GM12878 (cell line): ENCODE data around the gene GLI1. TPM values are rescaled to one million over a fixed set of nuclear protein-coding genes. Genes with fewer than 3 reads are reported as not detected.

ENCODE experiments used
- ATAC-seq: fragments of 200-7000 bp; cut with Tn5 transposase; 3 replicates; pipeline ENCODE4 v1.9.1; 2020; ENCODE audit warnings: mild to moderate bottlenecking, moderate library complexity
- BruUV-seq: library from RNA; stranded (reverse); fragments of 400-500 nt; replicated peaks from 2 replicates; lab custom pipeline; 2021; lab: Mats Ljungman, UMichigan
- CTCF ChIA-PET: fragments of 300-600 bp; sonication (Branson Sonifier 250); formaldehyde crosslinking; extraction: SDS; loops from one replicate; lab custom pipeline; 2021; ENCODE audit warnings: inconsistent platforms; lab: Yijun Ruan, JAX
- POLR2A ChIA-PET: fragments of 350-600 bp; formaldehyde crosslinking; extraction: SDS; loops from one replicate; lab custom pipeline; 2021; ENCODE audit warnings: inconsistent platforms; lab: Charles Lee
- RAD21 ChIA-PET: fragments of 300-600 bp; sonication (Branson Sonifier 250); formaldehyde crosslinking; loops from one replicate; lab custom pipeline; 2023; ENCODE audit warnings: antibody characterized with exemption; ENCODE audit not compliant: unreplicated experiment; lab: Charles Lee
- SMC1A ChIA-PET: fragments of 300-600 bp; sonication (Branson Sonifier 250); formaldehyde crosslinking; loops from one replicate; lab custom pipeline; 2023; ENCODE audit not compliant: unreplicated experiment, uncharacterized antibody; lab: Charles Lee
- DNase-seq: peaks from one replicate; pipeline ENCODE4 v3.0.0-alpha.2; 2011; ENCODE audit warnings: low read depth, low spot score
- FAIRE-seq: peaks from 3 replicates; lab custom pipeline; 2011; peaks lifted over from hg19 to GRCh38; lab: Jason Lieb, UNC
- H2AFZ ChIP-seq: 2 replicates; pipeline ENCODE4 v1.6.0; 2011; ENCODE audit warnings: low read depth, low read length, control low read depth; ENCODE audit not compliant: control insufficient read depth
- H3K27ac ChIP-seq: 2 replicates; pipeline ENCODE4 v1.5.1; 2011; ENCODE audit warnings: control low read depth; ENCODE audit not compliant: control insufficient read depth, insufficient read depth
- H3K27me3 ChIP-seq, 2 experiments: replicated peaks in 1 of 2; 2 replicates each; pipeline versions ENCODE4 v1.6.0 to v1.6.1; 2011; ENCODE audit warnings: low read length in 1 of 2; ENCODE audit not compliant: control insufficient read depth in 2 of 2, insufficient read depth in 2 of 2
- H3K36me3 ChIP-seq, 2 experiments: 2 replicates each; pipeline ENCODE4 v1.5.1; 2011; ENCODE audit warnings: low read length in 1 of 2; ENCODE audit not compliant: control insufficient read depth in 2 of 2, insufficient read depth in 2 of 2
- H3K4me1 ChIP-seq: 2 replicates; pipeline ENCODE4 v1.6.1; 2011; ENCODE audit warnings: mild to moderate bottlenecking, low read length, moderate library complexity, mixed read lengths; ENCODE audit not compliant: control insufficient read depth, insufficient read depth
- H3K4me2 ChIP-seq: 2 replicates; pipeline ENCODE4 v1.6.0; 2011; ENCODE audit warnings: control low read depth; ENCODE audit not compliant: control insufficient read depth, insufficient read depth
- H3K4me3 ChIP-seq: fragments of 200-600 bp; sonication (generic); 2 replicates; pipeline ENCODE4 v1.5.1; 2016
- H3K79me2 ChIP-seq: 2 replicates; pipeline ENCODE4 v1.6.0; 2011; ENCODE audit warnings: low read length; ENCODE audit not compliant: control insufficient read depth, insufficient read depth
- H3K9ac ChIP-seq: 2 replicates; pipeline ENCODE4 v1.8.0; 2011; ENCODE audit warnings: low read length, control low read depth, mixed read lengths; ENCODE audit not compliant: control insufficient read depth, insufficient read depth
- H3K9me3 ChIP-seq: replicated peaks from 3 replicates; pipeline ENCODE4 v1.5.1; 2011; ENCODE audit warnings: mild to moderate bottlenecking, low read length; ENCODE audit not compliant: control insufficient read depth, insufficient read depth
- H4K20me1 ChIP-seq: 2 replicates; pipeline ENCODE4 v1.6.0; 2011; ENCODE audit not compliant: control insufficient read depth, insufficient read depth
- NR2F1 ChIP-seq: fragments of 450-650 bp; conservative IDR thresholded peaks from 2 replicates; pipeline ENCODE4 v1.6.1; 2017; ENCODE audit warnings: mild to moderate bottlenecking
- RCOR1 ChIP-seq: conservative IDR thresholded peaks from 2 replicates; pipeline ENCODE4 v1.6.1; 2012; ENCODE audit warnings: low read depth, low read length, improper control_type of control experiment
- RFX5 ChIP-seq: IDR thresholded peaks from 2 replicates; pipeline ENCODE4 v1.6.1; 2011; ENCODE audit warnings: low read depth, low read length, improper control_type of control experiment
- WGBS: methylation state at CpG from one replicate; pipeline ENCODE4 v1.1.6; 2016; ENCODE audit warnings: low lambda C conversion rate; ENCODE audit not compliant: insufficient replicate concordance, insufficient coverage; ENCODE audit errors: missing lambda C conversion rate; 5-methylcytosine and 5-hydroxymethylcytosine counted together
- in situ Hi-C: fragments of 300-500 bp; cut with MboI; formaldehyde crosslinking; loops from 9 replicates; pipeline ENCODE4 v1.14.3; 2018; ENCODE audit warnings: mixed read lengths
- intact Hi-C: fragments of 100-400 bp; cut with micrococcal nuclease; formaldehyde crosslinking; loops from one replicate; pipeline ENCODE4 v1.14.2; 2022; ENCODE audit not compliant: unreplicated experiment
- polyA plus RNA-seq, 11 experiments: library from polyadenylated mRNA; depleted of rRNA in 4 of 11; unstranded in 6 of 11; stranded (reverse) in 5 of 11; fragments of >200 nt; fragmentation: Nextera tagmentation in 4 of 11; fragmentation: Illumina TruSeq in 1 of 11; extraction: Ambion mirVana in 4 of 11; extraction: Trizol in 1 of 11; gene quantifications; 1 replicate in 1 of 11; 2 replicates in 10 of 11; pipeline versions ENCODE4 v1.2.1 to v1.2.3, GENCODE V29; 2011 to 2016; ENCODE audit warnings: inconsistent platforms in 2 of 11, missing spikeins in 2 of 11, low read depth in 1 of 11
- total RNA-seq, 4 experiments: library from RNA; depleted of rRNA in 3 of 4; stranded (reverse); fragments of >200 nt in 3 of 4; fragmentation: Illumina TruSeq in 1 of 4; extraction: Trizol in 1 of 4; gene quantifications; 2 replicates each; pipeline versions ENCODE4 v1.2.1 to v1.2.3, GENCODE V29; 2013 to 2021
- TF ChIP-seq, protein P1 (sequence below): fragments of 450-650 bp; formaldehyde crosslinking; IDR thresholded peaks from 2 replicates; pipeline ENCODE4 v1.4.0; 2022; ENCODE audit warnings: mild to moderate bottlenecking, moderate library complexity
- TF ChIP-seq, protein P2 (sequence below): IDR thresholded peaks from 2 replicates; pipeline ENCODE4 v1.6.1; 2011; ENCODE audit warnings: mild to moderate bottlenecking, low read depth, low read length, moderate library complexity; ENCODE audit not compliant: insufficient replicate concordance

The GLI1 gene
- total and polyA plus RNA-seq, 10 of the 15 experiments (the other 5 are each of a cell fraction or from before 2014, with no cell fraction given) = 0.27 to 1.2 (median 0.49) TPM

DNA sequence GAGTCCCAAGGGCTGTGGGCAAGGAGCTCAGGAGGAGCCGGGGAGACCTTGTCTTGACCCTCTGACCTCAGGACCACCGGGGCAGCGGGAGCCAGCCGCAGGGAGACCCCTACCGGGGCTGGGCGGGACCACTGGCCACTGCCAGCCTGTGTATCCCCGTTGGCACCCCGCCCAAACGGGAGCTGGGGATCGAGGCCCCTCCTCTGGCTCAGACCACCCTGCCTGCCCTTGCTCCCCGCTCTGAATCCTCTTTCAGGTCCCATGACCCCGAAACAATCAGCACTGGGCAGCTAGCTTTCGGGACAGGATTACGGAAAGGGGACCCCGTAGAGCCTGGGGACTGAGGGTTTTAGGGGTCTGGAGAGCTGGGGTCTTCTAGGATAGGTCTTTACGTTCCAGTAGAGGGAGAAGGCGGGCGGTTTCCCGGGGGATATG is 1.3 kb downstream of the GLI1 start:
- ATAC-seq = no peak
- Histone ChIP-seq H3K27me3 (0 out of 4 replicates have a peak, but pooled peaks cover 0 to 4% of the 10 kb centered on the region in 2 experiments), H4K20me1 (0 out of 2 replicates have a peak, but pooled peaks cover 2% of the 10 kb centered on the region), H3K4me3 (peak overlapping the region; percentile 68), H3K4me1 (peaks cover 36% of the 10 kb centered on the region), H3K79me2 (no peaks in the 10 kb centered on the region), H3K9me3 (no peaks in the 10 kb centered on the region), H3K9ac (no peak overlapping the region), H2AFZ (no peak overlapping the region), H3K27ac (no peak overlapping the region), H3K4me2 (peak overlapping the region; percentile 100), H3K36me3 (no peaks in the 10 kb centered on the region)
- DNase-seq = no peak
- intact Hi-C loops (loop anchor here (5.0 kb wide), 1 partner anchor 61 kb away; the partner anchor contains the start of genes DDIT3 and MBD6), in situ Hi-C loops (no loop called here)
- ChIA-PET RAD21 (interaction anchor here (0.7 to 4.7 kb wide), 7 partner anchors 7 to 223 kb away, joined by 3 to 35 read pairs (median 3); partner anchors contain the start of gene INHBE), SMC1A (interaction anchor here (0.7 to 1.2 kb wide), 9 partner anchors 9 to 218 kb away, joined by 3 read pairs; partner anchors contain the start of genes ARHGAP9 and DDIT3), CTCF (interaction anchor here (0.8 to 11.0 kb wide), 11 partner anchors 8 to 280 kb away, joined by 3 to 540 read pairs (median 3); partner anchors contain the start of genes ARHGAP9 and INHBE), POLR2A (interaction anchor here (1.0 to 3.0 kb wide), 3 partner anchors 9 to 25 kb away, joined by 4 to 16 read pairs (median 4); no protein-coding TSS in a partner anchor)
- no TSS peak for BruUV-seq
- FAIRE-seq = no peak
- WGBS = 10% methylated on average over 19 of the region's 19 CpGs
- TF ChIP-seq, protein P1, sequence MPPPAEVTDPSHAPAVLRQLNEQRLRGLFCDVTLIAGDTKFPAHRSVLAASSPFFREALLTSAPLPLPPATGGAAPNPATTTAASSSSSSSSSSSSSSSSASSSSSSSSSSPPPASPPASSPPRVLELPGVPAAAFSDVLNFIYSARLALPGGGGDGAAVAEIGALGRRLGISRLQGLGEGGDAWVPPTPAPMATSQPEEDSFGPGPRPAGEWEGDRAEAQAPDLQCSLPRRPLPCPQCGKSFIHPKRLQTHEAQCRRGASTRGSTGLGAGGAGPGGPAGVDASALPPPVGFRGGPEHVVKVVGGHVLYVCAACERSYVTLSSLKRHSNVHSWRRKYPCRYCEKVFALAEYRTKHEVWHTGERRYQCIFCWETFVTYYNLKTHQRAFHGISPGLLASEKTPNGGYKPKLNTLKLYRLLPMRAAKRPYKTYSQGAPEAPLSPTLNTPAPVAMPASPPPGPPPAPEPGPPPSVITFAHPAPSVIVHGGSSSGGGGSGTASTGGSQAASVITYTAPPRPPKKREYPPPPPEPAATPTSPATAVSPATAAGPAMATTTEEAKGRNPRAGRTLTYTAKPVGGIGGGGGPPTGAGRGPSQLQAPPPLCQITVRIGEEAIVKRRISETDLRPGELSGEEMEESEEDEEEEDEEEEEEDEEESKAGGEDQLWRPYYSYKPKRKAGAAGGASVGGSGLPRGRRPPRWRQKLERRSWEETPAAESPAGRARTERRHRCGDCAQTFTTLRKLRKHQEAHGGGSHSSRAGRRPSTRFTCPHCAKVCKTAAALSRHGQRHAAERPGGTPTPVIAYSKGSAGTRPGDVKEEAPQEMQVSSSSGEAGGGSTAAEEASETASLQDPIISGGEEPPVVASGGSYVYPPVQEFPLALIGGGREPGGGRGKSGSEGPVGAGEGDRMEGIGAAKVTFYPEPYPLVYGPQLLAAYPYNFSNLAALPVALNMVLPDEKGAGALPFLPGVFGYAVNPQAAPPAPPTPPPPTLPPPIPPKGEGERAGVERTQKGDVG (CRISPR knock-in tag) = no peak
- peak; percentile 76 for TF ChIP-seq NR2F1
- no peak for TF ChIP-seq RFX5
- TF ChIP-seq, protein P2, sequence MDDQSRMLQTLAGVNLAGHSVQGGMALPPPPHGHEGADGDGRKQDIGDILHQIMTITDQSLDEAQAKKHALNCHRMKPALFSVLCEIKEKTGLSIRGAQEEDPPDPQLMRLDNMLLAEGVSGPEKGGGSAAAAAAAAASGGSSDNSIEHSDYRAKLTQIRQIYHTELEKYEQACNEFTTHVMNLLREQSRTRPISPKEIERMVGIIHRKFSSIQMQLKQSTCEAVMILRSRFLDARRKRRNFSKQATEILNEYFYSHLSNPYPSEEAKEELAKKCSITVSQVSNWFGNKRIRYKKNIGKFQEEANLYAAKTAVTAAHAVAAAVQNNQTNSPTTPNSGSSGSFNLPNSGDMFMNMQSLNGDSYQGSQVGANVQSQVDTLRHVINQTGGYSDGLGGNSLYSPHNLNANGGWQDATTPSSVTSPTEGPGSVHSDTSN = no peak
- TF ChIP-seq RCOR1 = no peak
